ENCODE measurements around the gene MCF2L.
"Not testable (repeated sequence)": the region's sequence is repeated elsewhere in the genome, so short reads cannot be mapped to it uniquely, and the experiment has no call there.

The MCF2L gene

GRCh38 chr13:113110852-113111315 is 141.9 kb downstream of the MCF2L start:
- Histone ChIP-seq H3K9me3 (ENCODE audit: insufficient read depth, low read depth, low read length) (peaks cover 3% of the 10 kb centered on the region; the same call in 1 of the 2 replicates), H3K4me1 (ENCODE audit: insufficient read depth, low read length) (0 out of 2 replicates have a peak, but pooled peaks cover 1% of the 10 kb centered on the region), H3K27ac (ENCODE audit: low read depth, low read length) (no peak overlapping the region), H3K36me3 (ENCODE audit: insufficient read depth, low read length) (no peaks in the 10 kb centered on the region), H3K4me3 (ENCODE audit: low read length) (peak overlapping the region; percentile 50), H3K27me3 (ENCODE audit: insufficient read depth, low read length) (peaks cover 33% of the 10 kb centered on the region), H3K9ac (ENCODE audit: low read depth, low read length) (peak overlapping the region; percentile 42; the same call in 1 of the 2 replicates)
- 36% methylated on average over 49 of the region's 49 CpGs for WGBS

GRCh38 chr13:113111821-113112220 is 142.8 kb downstream of the MCF2L start:
- 89% methylated on average over 5 of the region's 5 CpGs for WGBS
- H3K9me3 ChIP-seq (ENCODE audit: insufficient read depth, low read depth, low read length); H3K4me1 ChIP-seq (ENCODE audit: insufficient read depth, low read length); H3K36me3 ChIP-seq (ENCODE audit: insufficient read depth, low read length); H3K4me3 ChIP-seq (ENCODE audit: low read length); H3K9ac ChIP-seq (ENCODE audit: low read depth, low read length); H3K27ac ChIP-seq (ENCODE audit: low read depth, low read length): not testable (repeated sequence)
- H3K27me3 ChIP-seq (ENCODE audit: insufficient read depth, low read length) = peaks cover 33% of the 10 kb centered on the region

GRCh38 chr13:113112475-113112874 is 143.5 kb downstream of the MCF2L start:
- not testable (repeated sequence) for H3K27ac ChIP-seq (ENCODE audit: low read depth, low read length); H3K9ac ChIP-seq (ENCODE audit: low read depth, low read length); H3K4me3 ChIP-seq (ENCODE audit: low read length); H3K9me3 ChIP-seq (ENCODE audit: insufficient read depth, low read depth, low read length); H3K36me3 ChIP-seq (ENCODE audit: insufficient read depth, low read length); H3K4me1 ChIP-seq (ENCODE audit: insufficient read depth, low read length)
- H3K27me3 ChIP-seq (ENCODE audit: insufficient read depth, low read length) = peaks cover 33% of the 10 kb centered on the region
- 78% methylated on average over 1 of the region's 1 CpG for WGBS

GRCh38 chr13:113112893-113113845 is 144.2 kb downstream of the MCF2L start:
- 87% methylated on average over 9 of the region's 9 CpGs for WGBS
- Histone ChIP-seq H3K27me3 (ENCODE audit: insufficient read depth, low read length) (peaks cover 33% of the 10 kb centered on the region), H3K9me3 (ENCODE audit: insufficient read depth, low read depth, low read length) (peaks cover 3% of the 10 kb centered on the region; the same call in 1 of the 2 replicates), H3K4me1 (ENCODE audit: insufficient read depth, low read length) (no peaks in the 10 kb centered on the region), H3K4me3 (ENCODE audit: low read length) (no peak overlapping the region), H3K36me3 (ENCODE audit: insufficient read depth, low read length) (no peaks in the 10 kb centered on the region), H3K27ac (ENCODE audit: low read depth, low read length) (no peak overlapping the region), H3K9ac (ENCODE audit: low read depth, low read length) (no peak overlapping the region)

- Histone ChIP-seq H3K9ac (ENCODE audit: low read depth, low read length) (no peak overlapping the region), H3K9me3 (ENCODE audit: insufficient read depth, low read depth, low read length) (peaks cover 3% of the 10 kb centered on the region; the same call in 1 of the 2 replicates), H3K4me1 (ENCODE audit: insufficient read depth, low read length) (no peaks in the 10 kb centered on the region), H3K27me3 (ENCODE audit: insufficient read depth, low read length) (peaks cover 33% of the 10 kb centered on the region), H3K27ac (ENCODE audit: low read depth, low read length) (no peak overlapping the region), H3K4me3 (ENCODE audit: low read length) (no peak overlapping the region), H3K36me3 (ENCODE audit: insufficient read depth, low read length) (no peaks in the 10 kb centered on the region)
- WGBS = 93% methylated on average over 8 of the region's 8 CpGs
Observed at GRCh38 chr13:113113846-113114271, 144.8 kb downstream of the MCF2L start.

- H3K27me3 ChIP-seq (ENCODE audit: insufficient read depth, low read length) = peaks cover 25% of the 10 kb centered on the region
- no peak overlapping the region for H3K4me3 ChIP-seq (ENCODE audit: low read length)
- no peaks in the 10 kb centered on the region for H3K4me1 ChIP-seq (ENCODE audit: insufficient read depth, low read length)
- no peaks in the 10 kb centered on the region for H3K9me3 ChIP-seq (ENCODE audit: insufficient read depth, low read depth, low read length)
- no peaks in the 10 kb centered on the region for H3K36me3 ChIP-seq (ENCODE audit: insufficient read depth, low read length)
- H3K27ac ChIP-seq (ENCODE audit: low read depth, low read length) = no peak overlapping the region
- WGBS = 95% methylated on average over 17 of the region's 17 CpGs
- no peak overlapping the region for H3K9ac ChIP-seq (ENCODE audit: low read depth, low read length)
Observed at GRCh38 chr13:113114511-113115362, 145.7 kb downstream of the MCF2L start.

GRCh38 chr13:113115363-113116205 is 146.6 kb downstream of the MCF2L start:
- Histone ChIP-seq H3K27ac (ENCODE audit: low read depth, low read length) (no peak overlapping the region), H3K4me3 (ENCODE audit: low read length) (no peak overlapping the region), H3K36me3 (ENCODE audit: insufficient read depth, low read length) (no peaks in the 10 kb centered on the region), H3K9ac (ENCODE audit: low read depth, low read length) (no peak overlapping the region), H3K9me3 (ENCODE audit: insufficient read depth, low read depth, low read length) (no peaks in the 10 kb centered on the region), H3K27me3 (ENCODE audit: insufficient read depth, low read length) (peaks cover 16% of the 10 kb centered on the region), H3K4me1 (ENCODE audit: insufficient read depth, low read length) (no peaks in the 10 kb centered on the region)
- WGBS = 94% methylated on average over 21 of the region's 21 CpGs

GRCh38 chr13:113116206-113116800 is 147.3 kb downstream of the MCF2L start:
- Histone ChIP-seq H3K27me3 (ENCODE audit: insufficient read depth, low read length) (peaks cover 10% of the 10 kb centered on the region), H3K4me1 (ENCODE audit: insufficient read depth, low read length) (no peaks in the 10 kb centered on the region), H3K27ac (ENCODE audit: low read depth, low read length) (no peak overlapping the region), H3K36me3 (ENCODE audit: insufficient read depth, low read length) (no peaks in the 10 kb centered on the region), H3K4me3 (ENCODE audit: low read length) (no peak overlapping the region), H3K9ac (ENCODE audit: low read depth, low read length) (no peak overlapping the region), H3K9me3 (ENCODE audit: insufficient read depth, low read depth, low read length) (no peaks in the 10 kb centered on the region)
- WGBS = 92% methylated on average over 10 of the region's 10 CpGs

GRCh38 chr13:113116871-113117271 is 147.9 kb downstream of the MCF2L start:
- Histone ChIP-seq H3K27ac (ENCODE audit: low read depth, low read length) (no peak overlapping the region), H3K9ac (ENCODE audit: low read depth, low read length) (no peak overlapping the region), H3K36me3 (ENCODE audit: insufficient read depth, low read length) (no peaks in the 10 kb centered on the region), H3K27me3 (ENCODE audit: insufficient read depth, low read length) (peaks cover 7% of the 10 kb centered on the region), H3K4me3 (ENCODE audit: low read length) (no peak overlapping the region), H3K9me3 (ENCODE audit: insufficient read depth, low read depth, low read length) (no peaks in the 10 kb centered on the region), H3K4me1 (ENCODE audit: insufficient read depth, low read length) (no peaks in the 10 kb centered on the region)
- WGBS = 92% methylated on average over 10 of the region's 10 CpGs

- WGBS = 92% methylated on average over 26 of the region's 26 CpGs
- Histone ChIP-seq H3K27me3 (ENCODE audit: insufficient read depth, low read length) (peaks cover 5% of the 10 kb centered on the region; the same call in 1 of the 2 replicates), H3K36me3 (ENCODE audit: insufficient read depth, low read length) (no peaks in the 10 kb centered on the region)
Observed at GRCh38 chr13:113117335-113117872, 148.4 kb downstream of the MCF2L start.

More at GRCh38 chr13:113117335-113117872, 148.4 kb downstream of the MCF2L start:
- no peaks in the 10 kb centered on the region for H3K9me3 ChIP-seq (ENCODE audit: insufficient read depth, low read depth, low read length)
- H3K27ac ChIP-seq (ENCODE audit: low read depth, low read length) = no peak overlapping the region
- no peak overlapping the region for H3K4me3 ChIP-seq (ENCODE audit: low read length)
- H3K4me1 ChIP-seq (ENCODE audit: insufficient read depth, low read length) = no peaks in the 10 kb centered on the region
- no peak overlapping the region for H3K9ac ChIP-seq (ENCODE audit: low read depth, low read length)
